ENCODE results near the gene RPLP2. TPM values are rescaled to one million over a fixed set of nuclear protein-coding genes. Genes with fewer than 3 reads are reported as not detected.
A peak's percentile ranks its signal among the peaks of the same experiment; 100 is the strongest.

The RPLP2 gene
- total RNA-seq, 1 experiment from 2014 or later = 1,325 TPM

GRCh38 chr11:796565-797295 lies 13.0 kb upstream of the RPLP2 start:
- Histone ChIP-seq H3K27ac (ENCODE audit: low read depth, low read length, poor library complexity, severe bottlenecking) (peak overlapping the region; percentile 89), H3K9me3 (ENCODE audit: low read depth, low read length, poor library complexity, severe bottlenecking) (no peaks in the 10 kb centered on the region), H3K4me1 (ENCODE audit: insufficient read depth, low read length, poor library complexity, severe bottlenecking) (peaks cover 7% of the 10 kb centered on the region), H3K27me3 (replicated peaks; ENCODE audit: insufficient read depth, low read depth, low read length, poor library complexity) (no peaks in the 10 kb centered on the region), H3K4me3 (ENCODE audit: low read depth, low read length, poor library complexity, severe bottlenecking) (peak overlapping the region; percentile 75), H3K36me3 (ENCODE audit: insufficient read depth, low read length, poor library complexity, severe bottlenecking) (peaks cover 16% of the 10 kb centered on the region)
- no TSS peak for BruUV-seq (replicated peaks)
- intact Hi-C loops (cut with micrococcal nuclease; ENCODE audit: unreplicated experiment) = no loop called here
- ChIA-PET CTCF (interaction anchor here (0.6 to 0.7 kb wide), 2 partner anchors 13 to 16 kb away, joined by 3 read pairs; no protein-coding TSS in a partner anchor), POLR2A (ENCODE audit: low non-redundant PET) (no interaction called here)
- no peak for DNase-seq (ENCODE audit: low spot score)
- TF ChIP-seq CTCF (conservative IDR thresholded peaks at IDR 0.05; ENCODE audit: low read depth, low read length) (no peak), EZH2 (IDR thresholded peaks at IDR 0.05; ENCODE audit: borderline replicate concordance, low read depth, low read length, poor library complexity, severe bottlenecking) (no peak)

DNA sequence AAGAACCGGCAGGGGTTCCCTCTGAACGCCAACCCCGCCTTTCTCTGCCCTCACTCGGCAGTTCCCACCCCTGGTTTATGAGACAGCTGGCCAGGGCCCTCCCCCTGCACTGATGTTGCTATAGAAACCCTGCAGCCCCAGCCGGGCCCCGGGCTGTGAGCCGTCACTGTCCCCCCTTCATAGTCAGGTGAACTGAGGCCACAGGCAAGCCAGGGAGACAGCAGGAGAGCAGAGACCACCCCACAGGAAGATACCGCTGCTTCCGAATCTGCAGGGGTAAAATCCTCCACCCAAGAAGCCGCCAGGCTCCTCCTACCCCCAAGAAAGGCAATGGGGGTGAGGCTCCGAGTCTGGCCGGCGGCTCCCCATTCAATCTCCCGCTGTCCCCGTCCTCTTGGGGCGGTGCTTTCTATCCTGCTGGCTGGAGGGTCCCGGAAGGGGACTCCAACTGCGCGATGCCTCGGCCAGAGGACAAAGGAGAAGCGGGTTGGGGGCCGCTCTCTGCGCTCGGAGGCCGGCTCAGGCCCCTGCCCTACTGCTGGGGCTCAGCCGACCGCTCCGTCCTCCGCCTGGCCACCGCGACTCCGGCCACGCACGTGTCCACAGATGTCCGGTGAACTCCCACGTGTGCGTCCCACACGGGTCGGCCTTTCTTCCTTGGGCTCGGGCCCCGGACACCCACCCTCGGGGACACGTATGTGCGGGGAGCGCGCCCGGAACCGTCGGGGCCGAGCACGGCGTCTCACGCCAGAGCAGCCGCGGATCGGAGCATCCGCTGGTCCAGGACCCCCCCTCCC lies 12.3 kb upstream of the RPLP2 start:
- peak; percentile 93 for DNase-seq (ENCODE audit: low spot score)
- no peaks in the 10 kb centered on the region for H3K9me3 ChIP-seq (ENCODE audit: low read depth, low read length, poor library complexity, severe bottlenecking)
- H3K4me3 ChIP-seq (ENCODE audit: low read depth, low read length, poor library complexity, severe bottlenecking) = peak overlapping the region; percentile 75
- intact Hi-C loops (cut with micrococcal nuclease; ENCODE audit: unreplicated experiment) = no loop called here
- no TSS peak for BruUV-seq (replicated peaks)
- peaks cover 7% of the 10 kb centered on the region for H3K4me1 ChIP-seq (ENCODE audit: insufficient read depth, low read length, poor library complexity, severe bottlenecking)
- TF ChIP-seq EZH2 (IDR thresholded peaks at IDR 0.05; ENCODE audit: borderline replicate concordance, low read depth, low read length, poor library complexity, severe bottlenecking) (no peak), CTCF (conservative IDR thresholded peaks at IDR 0.05; ENCODE audit: low read depth, low read length) (no peak)
- peak overlapping the region; percentile 89 for H3K27ac ChIP-seq (ENCODE audit: low read depth, low read length, poor library complexity, severe bottlenecking)
- ChIA-PET POLR2A (ENCODE audit: low non-redundant PET) (no interaction called here), CTCF (interaction anchor here (0.7 kb wide), 1 partner anchor 14 kb away, joined by 3 read pairs; no protein-coding TSS in a partner anchor)
- no peaks in the 10 kb centered on the region for H3K27me3 ChIP-seq (replicated peaks; ENCODE audit: insufficient read depth, low read depth, low read length, poor library complexity)
- peaks cover 16% of the 10 kb centered on the region for H3K36me3 ChIP-seq (ENCODE audit: insufficient read depth, low read length, poor library complexity, severe bottlenecking)

DNA sequence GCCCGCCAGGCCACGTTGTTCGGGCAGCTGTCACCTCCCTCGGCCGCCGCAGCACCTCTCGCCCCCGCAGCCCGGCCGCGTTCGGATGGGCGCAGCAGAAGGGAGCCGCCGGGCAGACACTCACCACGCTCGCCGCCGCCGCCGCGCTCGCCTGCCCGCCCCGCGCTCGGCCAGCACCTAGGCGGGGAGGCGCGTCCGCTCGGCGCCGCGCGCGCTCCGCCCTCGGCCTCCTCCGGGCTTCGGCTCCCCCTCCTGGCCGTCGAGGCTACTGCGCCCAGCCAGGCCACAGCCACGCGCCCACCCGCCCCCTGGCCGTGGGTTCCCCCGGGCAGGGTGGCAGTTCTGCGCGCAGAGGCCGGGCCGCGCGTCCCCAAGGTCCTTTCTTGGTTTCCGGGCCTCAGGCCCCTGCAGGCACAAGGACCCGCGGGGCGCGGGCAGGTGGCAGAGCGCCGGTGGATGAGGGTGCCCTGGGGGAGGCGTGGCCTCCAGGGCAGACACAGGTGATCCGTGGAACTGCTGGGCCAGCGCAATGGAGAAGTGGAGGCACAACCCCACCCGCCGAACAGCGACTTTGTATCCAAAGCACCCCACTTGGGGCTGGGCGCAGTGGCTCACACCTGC lies 11.6 kb upstream of the RPLP2 start, which contains the start of gene SLC25A22:
TSS of gene SLC25A22 (minus strand) at position 189 of the 621 bp plus-strand sequence. CDS start 3,275 bp downstream, outside the sequence.
- no TSS peak for BruUV-seq (replicated peaks)

More for the DNA sequence above, 11.6 kb upstream of the RPLP2 start, which contains the start of gene SLC25A22:
- POLR2A ChIA-PET (ENCODE audit: low non-redundant PET) = no interaction called here
- peak within 1 kb of the TSS; percentile 89 for H3K27ac ChIP-seq (ENCODE audit: low read depth, low read length, poor library complexity, severe bottlenecking)
- H3K4me3 ChIP-seq (ENCODE audit: low read depth, low read length, poor library complexity, severe bottlenecking) = peak within 1 kb of the TSS; percentile 75
- peak; percentile 89 for DNase-seq (ENCODE audit: low spot score)
- H3K27me3 ChIP-seq (replicated peaks; ENCODE audit: insufficient read depth, low read depth, low read length, poor library complexity) = no peaks in the 10 kb centered on the region
- CTCF ChIA-PET = no interaction called here
- TF ChIP-seq CTCF (conservative IDR thresholded peaks at IDR 0.05; ENCODE audit: low read depth, low read length) (peak; percentile 63), EZH2 (IDR thresholded peaks at IDR 0.05; ENCODE audit: borderline replicate concordance, low read depth, low read length, poor library complexity, severe bottlenecking) (no peak)
- peaks cover 7% of the 10 kb centered on the region for H3K4me1 ChIP-seq (ENCODE audit: insufficient read depth, low read length, poor library complexity, severe bottlenecking)
- H3K9me3 ChIP-seq (ENCODE audit: low read depth, low read length, poor library complexity, severe bottlenecking) = no peaks in the 10 kb centered on the region
- H3K36me3 ChIP-seq (ENCODE audit: insufficient read depth, low read length, poor library complexity, severe bottlenecking) = peaks cover 16% of the 10 kb centered on the region
- intact Hi-C loops (cut with micrococcal nuclease; ENCODE audit: unreplicated experiment) = no loop called here
